MCF 10A (cell line): ENCODE data around the gene CDK4. TPM values are rescaled to one million over a fixed set of nuclear protein-coding genes. Genes with fewer than 3 reads are reported as not detected.
A peak's percentile ranks its signal among the peaks of the same experiment; 100 is the strongest.

Experiments used
- BruUV-seq: library from RNA; stranded (reverse); fragments of 400-500 nt; replicated peaks from 2 replicates; lab custom pipeline; 2021; lab: Mats Ljungman, UMichigan
- CTCF ChIA-PET: fragments of 300-600 bp; sonication (Branson Sonifier 250); formaldehyde crosslinking; extraction: SDS; loops from one replicate; lab custom pipeline; 2021; ENCODE audit warnings: antibody characterized with exemption, inconsistent platforms; lab: Yijun Ruan, JAX
- POLR2A ChIA-PET: fragments of 300-600, 350-650 bp; sonication (Branson Sonifier 250); formaldehyde crosslinking; extraction: SDS; loops from one replicate; lab custom pipeline; 2020; ENCODE audit warnings: antibody characterized with exemption, inconsistent platforms; lab: Yijun Ruan, JAX
- DNase-seq: peaks from one replicate; pipeline ENCODE4 v3.0.0-alpha.2; 2018; ENCODE audit not compliant: unreplicated experiment
- H3K27ac Mint-ChIP-seq: one replicate; pipeline ENCODE4 v1.8.0; 2022; ENCODE audit warnings: mild to moderate bottlenecking, low read depth, mixed read lengths; ENCODE audit not compliant: unreplicated experiment
- H3K27me3 Mint-ChIP-seq: one replicate; pipeline ENCODE4 v1.8.0; 2022; ENCODE audit warnings: mixed read lengths; ENCODE audit not compliant: insufficient read depth, unreplicated experiment
- H3K36me3 Mint-ChIP-seq: one replicate; pipeline ENCODE4 v1.8.0; 2022; ENCODE audit warnings: mild to moderate bottlenecking, moderate library complexity, mixed read lengths; ENCODE audit not compliant: insufficient read depth, unreplicated experiment
- H3K4me1 Mint-ChIP-seq: one replicate; pipeline ENCODE4 v1.8.0; 2022; ENCODE audit warnings: mixed read lengths; ENCODE audit not compliant: insufficient read depth, unreplicated experiment
- H3K4me3 Mint-ChIP-seq: one replicate; pipeline ENCODE4 v1.8.0; 2022; ENCODE audit warnings: mild to moderate bottlenecking, moderate library complexity, mixed read lengths; ENCODE audit not compliant: unreplicated experiment
- H3K9me3 Mint-ChIP-seq: one replicate; pipeline ENCODE4 v1.8.0; 2022; ENCODE audit warnings: mixed read lengths; ENCODE audit not compliant: unreplicated experiment
- intact Hi-C: fragments of 100-400 bp; cut with micrococcal nuclease; formaldehyde crosslinking; loops from 2 replicates; pipeline ENCODE4 v1.14.1; 2022
- total RNA-seq: library from RNA; stranded (reverse); gene quantifications from 2 replicates; pipeline ENCODE4 v1.2.3, GENCODE V29; 2022
- TF ChIP-seq, protein P1 (sequence below): fragments of 200-600 bp; IDR thresholded peaks from one replicate; pipeline ENCODE4 v1.8.0; 2022; ENCODE audit warnings: antibody characterized with exemption, mild to moderate bottlenecking; ENCODE audit not compliant: unreplicated experiment

The CDK4 gene
- total RNA-seq, 1 experiment from 2014 or later: 123 TPM

- BruUV-seq: no TSS peak
- Mint-ChIP-seq H3K4me1 (peaks cover 25% of the 10 kb centered on the region), H3K9me3 (no peaks in the 10 kb centered on the region), H3K27ac (peak overlapping the region; percentile 86), H3K27me3 (no peaks in the 10 kb centered on the region), H3K36me3 (peaks cover 43% of the 10 kb centered on the region), H3K4me3 (peak overlapping the region; percentile 98)
- TF ChIP-seq, protein P1, sequence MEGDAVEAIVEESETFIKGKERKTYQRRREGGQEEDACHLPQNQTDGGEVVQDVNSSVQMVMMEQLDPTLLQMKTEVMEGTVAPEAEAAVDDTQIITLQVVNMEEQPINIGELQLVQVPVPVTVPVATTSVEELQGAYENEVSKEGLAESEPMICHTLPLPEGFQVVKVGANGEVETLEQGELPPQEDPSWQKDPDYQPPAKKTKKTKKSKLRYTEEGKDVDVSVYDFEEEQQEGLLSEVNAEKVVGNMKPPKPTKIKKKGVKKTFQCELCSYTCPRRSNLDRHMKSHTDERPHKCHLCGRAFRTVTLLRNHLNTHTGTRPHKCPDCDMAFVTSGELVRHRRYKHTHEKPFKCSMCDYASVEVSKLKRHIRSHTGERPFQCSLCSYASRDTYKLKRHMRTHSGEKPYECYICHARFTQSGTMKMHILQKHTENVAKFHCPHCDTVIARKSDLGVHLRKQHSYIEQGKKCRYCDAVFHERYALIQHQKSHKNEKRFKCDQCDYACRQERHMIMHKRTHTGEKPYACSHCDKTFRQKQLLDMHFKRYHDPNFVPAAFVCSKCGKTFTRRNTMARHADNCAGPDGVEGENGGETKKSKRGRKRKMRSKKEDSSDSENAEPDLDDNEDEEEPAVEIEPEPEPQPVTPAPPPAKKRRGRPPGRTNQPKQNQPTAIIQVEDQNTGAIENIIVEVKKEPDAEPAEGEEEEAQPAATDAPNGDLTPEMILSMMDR: no peak
- POLR2A ChIA-PET: interaction anchor here (0.5 to 3.7 kb wide), 20 partner anchors 10 to 263 kb away, joined by 3 to 39 read pairs (median 5); partner anchors contain the start of genes ATP23, AVIL, CTDSP2 and CYP27B1
- CTCF ChIA-PET: interaction anchor here (0.6 to 2.5 kb wide), 27 partner anchors 9 to 200 kb away, joined by 3 to 15 read pairs (median 5); partner anchors contain the start of genes CYP27B1, EEF1AKMT3 and METTL1
- no peak for DNase-seq
- intact Hi-C loops: no loop called here
These were observed 31.3 kb upstream of the CDK4 start for GRCh38 chr12:57783466-57783801.

DNA sequence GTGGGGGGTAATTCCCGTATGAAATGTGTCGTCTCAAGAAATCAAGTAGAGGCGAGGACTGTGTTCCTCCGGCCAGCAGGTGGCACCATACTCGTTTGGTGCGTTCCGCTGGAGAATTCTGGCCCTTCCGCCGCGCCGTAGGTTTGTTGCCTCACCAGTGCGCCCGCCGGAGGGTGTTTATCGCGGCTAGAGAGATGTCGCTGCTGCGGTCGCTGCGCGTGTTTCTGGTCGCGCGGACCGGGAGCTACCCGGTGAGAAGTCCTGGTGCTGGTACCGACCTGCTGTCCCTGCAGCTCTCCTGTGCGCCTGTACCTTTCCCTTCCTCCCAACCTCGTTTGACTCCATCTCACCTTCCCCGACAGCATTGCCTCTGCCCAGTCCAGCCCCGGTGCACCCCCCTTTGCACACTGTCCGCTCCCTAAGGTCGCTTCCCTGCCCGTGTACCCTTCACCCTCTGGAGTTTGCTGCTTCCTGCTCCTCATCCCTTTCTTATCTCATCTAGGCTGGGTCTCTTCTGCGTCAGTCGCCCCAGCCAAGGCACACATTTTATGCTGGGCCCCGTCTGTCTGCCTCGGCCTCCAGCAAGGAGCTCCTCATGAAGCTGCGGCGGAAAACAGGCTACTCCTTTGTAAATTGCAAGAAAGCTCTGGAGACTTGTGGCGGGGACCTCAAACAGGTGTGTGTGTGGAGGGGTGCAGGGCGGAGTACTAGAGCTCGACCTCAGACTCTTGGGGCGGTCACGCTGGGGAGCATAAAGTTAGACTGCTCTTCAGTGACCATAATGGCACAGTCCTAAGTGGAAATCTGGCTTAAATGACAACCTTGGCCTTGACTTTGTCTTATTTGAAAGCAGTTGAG is 30.7 kb upstream of the CDK4 start, which contains the start of gene TSFM:
TSFM (plus strand) TSS at position 180 of the 858 bp plus-strand sequence; CDS start at position 195, 15 bp downstream.
- no TSS peak for BruUV-seq
- intact Hi-C loops: loop anchor here (1.0 kb wide), 1 partner anchor 122 kb away; no protein-coding TSS in a partner anchor
- Mint-ChIP-seq H3K36me3 (peaks cover 38% of the 10 kb centered on the region), H3K9me3 (no peaks in the 10 kb centered on the region), H3K27me3 (no peaks in the 10 kb centered on the region), H3K4me3 (peak within 1 kb of the TSS; percentile 98), H3K4me1 (peaks cover 25% of the 10 kb centered on the region), H3K27ac (peak within 1 kb of the TSS; percentile 86)
- TF ChIP-seq, protein P1: peak; percentile 90
- ChIA-PET POLR2A (interaction anchor here (0.5 to 3.7 kb wide), 23 partner anchors 10 to 262 kb away, joined by 3 to 39 read pairs (median 5); partner anchors contain the start of genes ATP23, AVIL, CTDSP2 and CYP27B1), CTCF (interaction anchor here (0.6 to 2.5 kb wide), 35 partner anchors 9 to 576 kb away, joined by 3 to 15 read pairs (median 4); partner anchors contain the start of genes CYP27B1, EEF1AKMT3 and METTL1)
- peak; percentile 95 for DNase-seq

- POLR2A ChIA-PET: interaction anchor here (0.6 to 3.7 kb wide), 13 partner anchors 9 to 159 kb away, joined by 3 to 39 read pairs (median 5); partner anchors contain the start of genes ATP23, CYP27B1, EEF1AKMT3 and METTL1
- TF ChIP-seq, protein P1: no peak
- no TSS peak for BruUV-seq
- H3K4me3 Mint-ChIP-seq: peak overlapping the region; percentile 98
- H3K4me1 Mint-ChIP-seq: peaks cover 25% of the 10 kb centered on the region
- DNase-seq: no peak
- intact Hi-C loops: loop anchor here (1.0 kb wide), 1 partner anchor 123 kb away; no protein-coding TSS in a partner anchor
- H3K36me3 Mint-ChIP-seq: peaks cover 37% of the 10 kb centered on the region
- CTCF ChIA-PET: interaction anchor here (0.6 to 2.5 kb wide), 16 partner anchors 8 to 120 kb away, joined by 3 to 15 read pairs (median 4); partner anchors contain the start of genes CYP27B1, EEF1AKMT3 and METTL1
- no peaks in the 10 kb centered on the region for H3K9me3 Mint-ChIP-seq
- no peaks in the 10 kb centered on the region for H3K27me3 Mint-ChIP-seq
- peak overlapping the region; percentile 86 for H3K27ac Mint-ChIP-seq
These were observed 30.1 kb upstream of the CDK4 start for GRCh38 chr12:57782243-57782607.
